HG03354 (cell line): ENCODE measurements around the gene DMPK.
"Not testable (repeated sequence)": the region's sequence is repeated elsewhere in the genome, so short reads cannot be mapped to it uniquely, and the experiment has no call there.

Experiments used
- ATAC-seq: cut with Tn5 transposase; IDR thresholded peaks from one replicate; pipeline ENCODE4 v1.9.1; 2021; ENCODE audit warnings: mild to moderate bottlenecking; ENCODE audit not compliant: unreplicated experiment, poor library complexity, severe bottlenecking

The DMPK gene

GRCh38 chr19:45758921-45759320, 23.4 kb downstream of the DMPK start:
- no peak for ATAC-seq

DNA sequence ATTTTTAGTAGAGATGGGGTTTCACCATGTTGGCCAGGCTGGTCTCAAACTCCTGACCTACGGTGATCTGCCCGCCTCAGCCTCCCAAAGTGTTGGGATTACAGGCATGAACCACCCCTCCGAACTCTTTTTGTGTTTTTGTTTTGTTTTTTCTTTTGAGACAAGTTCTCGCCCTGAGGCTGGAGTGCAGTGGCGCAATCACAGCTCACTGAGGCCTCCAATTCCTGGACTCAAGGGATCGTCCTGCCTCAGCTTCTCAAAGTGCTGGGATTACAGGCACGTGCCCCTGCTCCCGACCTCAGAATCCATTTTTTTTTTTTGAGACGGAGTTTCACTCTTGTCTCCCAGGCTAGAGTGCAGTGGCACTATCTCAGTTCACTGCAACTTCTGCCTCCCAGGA, 24.6 kb downstream of the DMPK start:
- ATAC-seq = no peak

DNA sequence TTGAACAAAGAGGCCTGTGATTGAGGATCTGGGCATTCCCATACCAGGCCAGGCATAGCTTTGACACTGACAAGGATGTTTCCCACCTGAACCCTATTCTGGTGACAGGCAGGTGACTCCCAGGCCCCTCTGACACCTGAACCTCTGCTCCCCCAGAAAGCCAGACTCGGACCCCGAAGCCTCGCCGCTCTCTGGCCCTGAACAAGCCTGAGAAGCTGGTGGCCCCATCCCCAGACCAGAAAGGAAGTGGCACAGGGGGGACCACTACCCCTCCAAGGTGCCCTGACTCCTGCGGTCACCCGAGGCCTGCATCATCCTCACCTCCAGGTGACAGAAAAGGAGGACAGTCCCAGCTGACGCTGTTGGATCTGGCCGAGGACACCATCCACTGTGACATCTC, 28.0 kb downstream of the DMPK start:
- ATAC-seq = no peak

DNA sequence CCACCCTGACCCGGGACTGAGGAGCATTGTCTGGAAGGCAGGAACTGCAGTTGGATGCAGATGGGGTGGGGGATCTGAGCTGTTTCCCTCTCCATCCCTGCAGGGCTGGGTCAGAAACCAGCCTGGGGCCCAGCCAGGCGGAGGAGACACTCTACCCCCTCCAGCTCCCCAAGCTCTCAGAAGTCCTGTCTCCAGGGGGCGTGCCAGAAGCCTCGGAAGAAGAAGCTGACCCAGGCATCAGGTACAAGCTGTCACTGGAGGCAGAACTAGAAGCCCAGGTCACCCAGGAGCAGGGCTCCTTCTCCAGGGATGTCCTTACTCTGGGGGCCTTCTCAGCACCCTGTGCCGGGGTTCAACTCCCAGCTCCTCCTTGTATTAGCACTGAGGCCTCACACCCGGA, 28.7 kb downstream of the DMPK start:
- no peak for ATAC-seq

DNA sequence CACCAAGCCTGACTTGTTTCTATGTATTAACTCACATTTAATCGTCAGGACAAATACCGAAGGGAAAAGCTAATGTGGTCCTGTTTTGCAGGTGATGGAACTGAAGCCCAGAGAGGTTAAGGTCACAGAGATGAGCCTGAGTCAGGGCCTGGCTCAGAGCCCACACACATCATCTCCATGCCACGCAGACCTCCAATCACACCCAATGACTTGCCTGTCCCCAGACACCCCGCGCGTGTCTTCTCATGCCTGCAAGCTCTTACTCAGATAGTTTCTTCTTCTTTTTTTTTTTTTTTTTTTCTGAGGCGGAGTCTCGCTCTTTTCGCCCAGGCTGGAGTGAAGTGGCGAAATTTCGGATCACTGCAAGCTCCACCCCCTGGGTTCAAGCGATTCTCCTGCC, 29.7 kb downstream of the DMPK start:
- ATAC-seq = no peak

DNA sequence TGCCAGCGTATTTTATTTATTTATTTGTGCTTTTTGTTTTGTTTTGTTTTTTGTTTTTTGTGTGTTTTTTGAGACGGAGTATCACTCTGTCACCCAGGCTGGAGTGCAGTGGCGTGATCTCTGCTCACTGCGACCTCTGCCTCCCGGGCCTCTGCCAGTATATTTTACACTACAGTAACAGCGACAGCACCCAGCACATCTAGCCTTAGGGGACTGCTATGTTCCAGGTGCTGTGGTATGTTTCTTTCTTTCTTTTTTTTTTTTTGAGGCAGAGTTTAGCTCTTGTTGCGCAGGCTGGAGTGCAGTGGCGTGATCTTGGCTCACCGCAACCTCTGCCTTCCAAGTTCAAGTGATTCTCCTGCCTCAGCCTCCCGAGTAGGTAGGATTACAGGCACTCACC, 30.8 kb downstream of the DMPK start:
- ATAC-seq = not testable (repeated sequence)

DNA sequence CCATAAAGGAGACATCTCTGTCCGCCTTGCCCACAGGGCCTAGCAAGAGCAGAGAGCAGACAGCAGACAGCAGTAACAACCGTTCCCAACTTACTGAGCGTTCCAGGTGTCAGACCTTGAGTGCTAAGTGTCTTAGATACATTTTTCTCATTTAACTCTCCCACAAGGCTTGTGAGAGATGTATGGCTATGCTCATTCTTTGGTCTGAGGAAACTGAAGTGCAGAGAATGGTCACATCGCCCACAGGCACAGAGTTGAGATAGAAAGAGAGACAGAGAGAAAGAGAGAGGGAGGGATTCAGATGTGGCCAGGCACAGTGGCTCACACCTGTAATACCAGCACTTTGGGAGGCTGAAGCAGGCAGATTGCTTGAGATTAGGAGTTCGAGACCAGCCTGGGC, 34.8 kb downstream of the DMPK start:
- no peak for ATAC-seq

GRCh38 chr19:45746866-45747265, 35.4 kb downstream of the DMPK start:
- ATAC-seq = no peak

- no peak for ATAC-seq
Measured at GRCh38 chr19:45745606-45746005, 36.7 kb downstream of the DMPK start.

DNA sequence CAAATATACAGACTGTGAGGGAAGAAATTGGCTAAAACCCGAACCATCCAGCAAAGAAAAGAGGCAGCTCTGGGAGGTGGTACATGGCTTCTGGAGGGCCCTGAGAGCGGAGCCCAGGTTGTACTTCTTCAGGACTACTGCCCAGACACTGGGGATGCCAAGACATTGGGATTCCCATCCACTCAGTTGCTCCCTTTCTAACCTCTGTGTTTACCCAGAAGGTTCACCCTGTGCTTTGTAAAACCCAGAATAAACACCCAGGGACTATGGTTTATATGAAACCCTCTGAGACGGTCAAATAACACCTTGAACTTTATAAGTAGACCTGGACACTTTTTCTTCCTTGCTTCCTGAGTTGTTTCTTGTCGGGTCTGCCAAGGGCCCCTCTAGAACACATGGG, 39.3 kb downstream of the DMPK start:
- no peak for ATAC-seq

DNA sequence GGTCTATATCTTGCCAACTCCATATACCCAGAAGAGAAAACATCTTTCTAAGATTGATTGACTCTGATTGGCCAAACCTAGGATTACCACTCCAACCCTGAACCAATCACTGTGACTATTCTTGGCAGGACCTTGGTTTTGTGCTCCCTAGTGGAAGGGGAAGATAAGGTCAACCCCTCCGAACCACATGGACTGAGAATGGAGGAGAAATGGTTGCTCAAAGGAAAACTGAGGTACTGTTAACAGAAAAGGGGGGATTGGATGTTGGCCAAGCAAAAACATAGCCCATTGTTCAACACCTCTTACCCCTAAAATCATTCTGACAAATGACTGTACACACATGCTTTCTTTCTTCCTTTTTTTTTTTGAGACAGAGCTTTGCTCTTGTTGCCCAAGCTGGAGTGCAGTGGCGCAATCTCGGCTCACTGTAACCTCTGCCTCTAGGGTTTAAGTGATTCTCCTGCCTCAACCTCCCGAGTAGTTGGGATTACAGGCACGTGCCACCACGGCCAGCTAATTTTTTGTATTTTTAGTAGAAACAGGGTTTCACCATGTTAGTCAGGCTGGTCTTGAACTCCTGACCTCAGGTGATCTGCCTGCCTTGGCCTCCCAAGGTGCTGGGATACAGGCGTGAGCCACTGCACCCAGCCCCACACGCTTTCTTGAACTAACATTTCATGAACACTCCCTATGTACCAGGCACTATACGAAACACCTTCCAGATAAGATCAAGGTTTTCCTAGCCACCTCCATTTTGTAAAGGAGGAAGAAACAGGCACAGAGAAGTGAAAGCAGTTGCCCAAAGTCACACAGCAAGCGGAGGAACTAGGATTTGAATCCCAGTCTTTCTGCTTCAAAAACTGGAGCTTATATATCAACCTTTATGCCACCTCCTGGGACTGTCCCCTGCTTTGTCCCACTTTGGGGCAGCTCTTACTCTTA, 42.5 kb downstream of the DMPK start:
- ATAC-seq = no peak

DNA sequence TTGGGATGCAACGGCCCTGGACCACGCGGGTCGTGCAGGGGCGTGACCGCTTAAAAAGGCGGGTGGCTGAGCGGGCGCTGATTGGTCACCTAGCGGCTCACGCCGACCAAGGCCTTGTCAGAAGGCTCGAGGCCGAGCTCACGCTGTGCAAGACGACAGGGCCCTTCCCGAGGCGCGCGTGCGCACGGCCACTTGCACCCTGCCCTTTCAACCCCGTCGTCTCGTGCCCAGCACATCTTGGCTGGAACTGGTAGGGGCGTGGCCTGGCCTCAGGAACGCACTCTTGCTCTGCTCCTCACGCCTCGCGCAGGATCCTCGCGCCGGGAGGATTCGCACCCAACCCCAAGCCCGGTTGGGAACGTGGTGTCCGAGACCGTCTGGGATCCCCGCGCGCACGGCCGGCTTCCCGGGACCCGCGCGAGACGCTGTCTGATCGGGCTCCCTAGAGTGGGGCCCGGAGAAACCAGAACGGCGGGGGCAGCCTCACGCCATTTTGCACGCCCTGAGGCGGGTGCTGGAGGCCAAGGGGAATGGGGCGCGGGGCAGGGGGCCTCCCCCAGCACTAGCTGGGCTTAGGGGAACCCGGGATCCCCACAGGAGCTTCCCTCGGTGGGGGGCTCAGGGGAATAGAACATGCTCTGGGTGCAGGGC, 49.0 kb downstream of the DMPK start, which contains the start of gene MEIOSIN:
Gene MEIOSIN (plus strand): TSS at position 280 of the 651 bp plus-strand sequence. CDS start 1,938 bp downstream, outside the sequence.
- no peak for ATAC-seq

- ATAC-seq = peak; percentile 96
Measured at GRCh38 chr19:45730368-45731288, 51.7 kb downstream of the DMPK start, which contains the start of gene FBXO46. Gene FBXO46, minus strand, starts transcription at chr19:45730896. Its CDS starts 17,401 bp downstream, at chr19:45713495.

DNA sequence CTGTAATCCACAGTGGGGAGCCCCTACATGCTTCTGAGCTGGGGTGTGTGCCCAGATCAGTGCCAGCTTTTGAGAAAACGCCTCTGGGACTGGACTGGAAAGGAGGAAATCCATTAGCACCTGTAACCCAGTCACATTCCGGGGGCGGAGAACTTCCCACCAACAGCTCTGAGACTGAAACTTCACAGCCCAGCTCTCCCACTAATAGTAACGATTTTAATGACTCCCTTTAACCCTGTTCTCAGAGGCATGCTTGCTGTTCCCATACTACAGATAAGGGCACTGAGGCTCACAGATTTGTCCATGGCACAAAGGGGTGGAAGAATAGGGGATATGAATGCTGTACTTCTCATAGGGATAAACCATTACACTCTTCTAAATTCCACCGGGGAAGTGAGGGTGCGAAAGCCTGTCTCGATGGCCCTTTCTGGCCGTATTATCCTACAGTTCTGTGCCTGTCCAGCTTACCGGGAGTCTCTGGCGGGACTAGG, 52.4 kb downstream of the DMPK start:
- ATAC-seq = no peak

DNA sequence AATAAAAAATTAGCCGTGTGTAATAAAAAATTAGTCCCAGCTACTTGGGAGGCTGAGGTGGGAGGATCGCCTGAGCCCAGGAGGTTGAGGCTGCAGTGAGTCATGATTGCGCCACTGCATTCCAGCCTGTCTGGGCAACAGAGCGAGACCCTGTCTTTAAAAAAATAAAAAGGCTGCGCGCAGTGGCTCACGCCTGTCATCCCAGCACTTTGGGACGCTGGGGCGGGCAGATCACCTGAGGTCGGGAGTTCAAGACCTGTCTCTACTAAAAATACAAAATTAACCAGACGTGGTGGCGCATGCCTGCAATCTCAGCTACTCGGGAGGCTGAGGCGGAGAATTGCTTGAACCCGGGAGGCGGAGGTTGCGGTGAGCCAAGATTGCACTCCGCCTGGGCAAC, 53.6 kb downstream of the DMPK start:
- not testable (repeated sequence) for ATAC-seq

DNA sequence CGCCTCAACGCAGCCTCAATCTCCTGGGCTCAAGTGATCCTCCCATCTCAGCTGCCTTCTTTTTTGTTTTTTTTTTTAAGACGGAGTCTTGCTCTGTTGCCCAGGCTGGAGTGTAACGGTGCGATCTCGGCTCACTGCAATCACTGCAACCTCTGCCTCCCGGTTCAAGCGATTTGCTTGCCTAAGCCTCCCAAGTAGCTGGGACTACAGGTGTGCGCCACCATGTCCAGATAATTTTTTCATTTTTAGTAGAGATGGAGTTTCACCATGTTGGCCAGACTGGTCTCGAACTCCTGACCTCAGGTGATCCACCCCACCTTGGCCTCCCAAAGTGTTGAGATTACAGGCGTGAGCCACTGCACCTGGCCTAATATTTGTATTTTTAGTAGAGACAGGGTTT, 62.2 kb downstream of the DMPK start:
- not testable (repeated sequence) for ATAC-seq
